ENCODE results near the gene PPIL6.
"Not testable (repeated sequence)": the region's sequence is repeated elsewhere in the genome, so short reads cannot be mapped to it uniquely, and the experiment has no call there.

The PPIL6 gene

DNA sequence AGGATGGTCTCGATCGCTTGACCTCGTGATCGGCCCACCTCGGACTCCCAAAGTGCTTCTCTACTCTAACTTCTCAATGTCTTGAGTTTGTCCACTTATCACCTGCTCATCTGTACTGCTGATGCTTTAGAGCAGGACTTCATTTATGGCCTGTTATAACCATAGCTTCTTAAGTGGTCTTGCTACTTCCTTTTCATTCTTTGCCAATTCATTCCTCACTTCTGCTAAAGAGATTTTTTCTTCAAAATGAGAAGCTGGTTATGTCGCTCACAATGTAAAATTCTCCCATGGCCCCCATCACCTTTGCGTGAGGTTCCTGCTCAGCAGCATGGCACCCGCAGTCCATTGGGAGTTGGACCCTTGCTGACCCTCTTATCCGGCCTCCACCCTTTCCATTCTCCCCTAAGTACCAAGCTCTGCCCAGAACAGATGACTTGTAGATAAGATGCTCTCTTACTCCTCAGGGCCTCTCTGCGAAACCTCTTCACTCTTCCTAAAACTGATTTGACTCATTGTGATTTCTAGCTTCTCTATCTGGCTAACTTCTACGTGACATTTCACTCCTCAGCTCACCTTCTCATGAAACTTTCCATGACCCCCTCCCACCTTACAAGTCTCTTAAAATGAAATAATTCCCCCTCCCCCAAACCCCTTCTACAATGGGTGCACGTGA lies 44.2 kb downstream of the PPIL6 start:
- DNase-seq (ENCODE audit: low read depth), result no peak

- no peak for DNase-seq (ENCODE audit: low read depth)
Measured at GRCh38 chr6:109393886-109394281, 46.5 kb downstream of the PPIL6 start.

DNA sequence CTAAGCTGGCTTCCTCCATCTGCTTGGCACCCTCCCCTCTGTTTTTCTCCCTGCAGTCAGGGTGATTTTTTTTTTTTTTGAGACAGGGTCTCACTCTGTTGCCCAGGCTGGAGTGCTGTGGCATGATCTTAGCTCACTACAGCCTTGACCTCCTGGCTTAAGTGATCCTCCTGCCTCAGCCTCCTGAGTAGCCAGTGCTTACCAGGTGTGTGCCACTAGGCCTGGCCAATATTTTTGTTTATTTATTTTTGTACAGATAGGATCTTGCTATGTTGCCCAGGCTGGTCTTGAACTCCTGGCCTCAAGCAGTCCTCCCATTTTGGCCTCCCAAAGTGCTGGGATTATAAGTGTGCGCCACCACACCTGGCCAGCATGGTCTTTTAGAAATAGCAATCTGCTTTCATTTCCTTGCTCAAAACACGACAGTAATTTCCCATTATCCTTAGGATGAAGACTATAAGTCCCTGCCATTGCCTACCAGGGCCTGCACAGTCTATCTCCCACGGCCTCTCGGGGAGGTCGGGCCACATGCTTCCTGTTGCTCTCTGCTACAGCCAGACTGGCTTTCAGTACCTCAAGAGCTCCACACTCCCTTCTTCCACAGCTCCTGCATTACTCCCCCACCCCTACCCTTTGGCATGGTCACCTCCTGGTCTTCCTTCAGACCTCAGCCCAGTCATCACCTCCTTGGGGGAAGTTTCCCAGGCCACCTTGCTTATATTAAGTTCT lies 47.1 kb downstream of the PPIL6 start:
- DNase-seq (ENCODE audit: low read depth), result no peak

DNA sequence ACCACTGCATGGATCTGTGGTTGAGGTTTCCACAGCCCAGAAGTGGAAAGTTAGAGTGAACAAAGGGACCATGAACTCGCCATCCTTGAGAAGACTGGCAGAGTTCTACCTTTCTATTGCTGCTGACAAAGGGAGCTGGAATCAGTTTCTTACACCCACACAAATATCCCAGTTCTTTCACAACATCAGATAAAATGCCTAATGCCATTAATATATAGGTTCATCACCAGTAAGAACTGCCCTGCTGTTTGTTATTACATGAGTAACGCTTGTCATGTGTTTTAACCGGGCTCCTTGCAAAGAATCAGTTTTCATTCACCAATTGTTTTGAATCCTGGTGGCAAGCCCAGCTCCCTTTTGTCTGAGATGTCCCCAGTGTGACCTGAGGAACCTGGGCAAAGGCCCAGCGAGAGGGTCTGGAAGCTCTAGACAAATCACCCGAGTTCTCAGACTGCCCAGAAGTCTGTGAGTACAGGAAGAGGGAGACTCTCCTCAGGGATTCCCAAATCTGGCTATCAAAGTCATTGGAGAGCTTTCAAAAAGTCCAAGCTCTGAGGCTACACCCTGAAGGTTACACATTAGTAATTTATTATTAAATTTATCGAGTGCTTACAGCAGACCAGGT lies 50.7 kb downstream of the PPIL6 start:
- no peak for DNase-seq (ENCODE audit: low read depth)

GRCh38 chr6:109388265-109388664 lies 52.2 kb downstream of the PPIL6 start:
- DNase-seq (ENCODE audit: low read depth), result no peak

GRCh38 chr6:109383438-109383940 lies 56.9 kb downstream of the PPIL6 start:
- DNase-seq (ENCODE audit: low read depth), result no peak

DNA sequence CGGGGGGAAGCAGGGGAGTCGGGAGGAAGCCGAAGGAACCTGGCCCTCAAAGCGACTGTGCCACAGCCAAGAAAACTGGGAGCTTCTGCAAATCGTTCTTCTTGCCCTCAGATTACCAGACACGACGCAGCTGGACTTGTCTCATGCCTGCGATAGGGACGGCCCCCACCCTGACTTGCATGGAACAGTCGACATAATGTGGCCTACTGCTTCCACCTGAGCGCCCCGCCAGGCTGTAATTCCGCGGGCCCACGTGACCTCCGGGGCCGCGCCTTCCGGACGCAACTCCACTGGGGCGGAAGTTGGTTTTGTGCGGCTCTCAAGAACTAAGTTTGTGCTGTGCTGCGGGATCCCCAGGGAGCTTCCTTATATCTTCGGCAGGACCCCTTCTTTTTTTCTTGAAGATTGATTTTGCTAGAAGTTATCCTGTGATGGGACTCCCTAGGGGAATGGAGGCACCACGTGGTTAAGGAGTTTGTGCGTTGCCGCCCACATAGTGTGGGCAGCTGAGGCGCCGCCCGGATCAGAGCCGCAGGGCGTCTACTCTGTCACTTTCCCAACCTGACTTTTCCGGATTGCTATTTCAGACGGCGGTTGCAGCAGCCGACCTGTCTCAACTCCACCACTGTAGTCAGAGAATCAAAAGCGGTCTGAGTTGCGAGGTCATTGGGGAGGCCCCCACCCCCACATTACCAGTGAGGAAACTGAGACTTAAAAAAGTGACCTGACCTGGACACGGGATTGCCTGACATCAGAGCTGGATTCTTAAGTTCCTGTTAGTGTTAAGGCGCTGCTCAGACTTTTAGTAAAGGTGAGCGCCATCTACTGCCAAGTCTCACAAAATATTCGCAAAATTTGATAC lies 57.6 kb downstream of the PPIL6 start:
- DNase-seq (ENCODE audit: low read depth), result peak; percentile 88

DNA sequence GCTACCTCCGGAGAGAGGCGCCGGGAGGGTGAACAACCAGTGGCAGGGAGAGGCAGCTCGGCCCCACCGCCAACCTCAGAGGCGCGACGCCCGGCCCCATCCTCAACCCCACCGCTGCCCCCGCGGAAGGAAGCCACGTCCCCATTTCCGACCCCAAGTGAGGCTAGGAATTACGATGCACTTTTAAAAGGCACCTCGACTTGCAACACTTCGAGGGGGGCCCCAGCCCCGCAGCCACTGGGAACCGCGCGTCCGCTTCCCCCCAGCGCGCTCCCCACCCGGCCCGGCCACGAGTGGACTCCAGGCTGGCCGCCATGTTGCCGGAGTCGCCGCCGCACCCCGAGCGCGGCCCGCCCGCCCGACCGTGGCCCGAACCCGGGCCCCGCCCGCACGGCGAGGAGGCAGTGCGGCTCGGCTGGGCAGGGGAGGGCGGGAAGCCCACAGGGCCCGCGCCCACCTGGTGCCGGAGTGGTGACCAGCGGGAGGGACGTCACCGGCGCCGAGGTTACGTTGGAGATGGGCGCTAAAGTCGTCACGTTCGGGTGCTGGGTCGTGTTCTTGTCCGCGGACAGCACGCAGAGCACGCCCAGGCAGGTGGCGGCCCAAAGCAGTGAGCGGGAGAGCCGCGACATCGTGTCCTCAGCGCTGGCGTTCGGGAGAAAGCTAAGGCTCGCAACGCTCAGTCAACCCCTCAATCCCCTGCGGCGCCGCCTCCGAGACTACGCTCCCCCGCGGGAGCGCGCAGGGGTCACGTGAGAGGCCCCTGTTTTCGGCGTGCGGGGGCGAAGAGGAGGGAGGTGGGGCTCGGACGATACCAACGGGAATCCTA lies 58.5 kb downstream of the PPIL6 start, which contains the start of gene CD164:
Gene CD164 (minus strand): TSS at position 721 of the 829 bp plus-strand sequence. CDS start 89 bp downstream, at position 632.
- DNase-seq (ENCODE audit: low read depth), result peak; percentile 82

GRCh38 chr6:109381061-109381746 lies 59.2 kb downstream of the PPIL6 start:
- no peak for DNase-seq (ENCODE audit: low read depth)

DNA sequence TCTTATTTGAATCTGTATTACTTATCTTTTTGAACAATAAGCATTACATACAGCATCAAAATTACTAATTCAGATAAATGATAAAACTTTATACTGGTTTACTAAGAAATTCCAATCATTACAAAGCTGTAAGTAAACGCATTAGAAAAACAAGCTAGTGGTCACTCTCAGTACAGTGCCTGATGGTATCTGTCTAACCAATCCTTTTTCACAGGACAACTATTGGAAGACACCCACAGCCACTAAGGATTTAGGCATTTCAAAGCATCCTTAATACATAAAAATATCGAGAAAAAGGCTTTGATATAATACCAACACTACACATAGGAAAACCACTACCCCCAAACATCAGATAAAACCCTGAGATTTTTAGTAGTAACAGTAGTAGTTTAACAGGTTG lies 60.7 kb downstream of the PPIL6 start:
- DNase-seq (ENCODE audit: low read depth), result no peak

GRCh38 chr6:109377717-109378116 lies 62.7 kb downstream of the PPIL6 start:
- DNase-seq (ENCODE audit: low read depth), result no peak

DNA sequence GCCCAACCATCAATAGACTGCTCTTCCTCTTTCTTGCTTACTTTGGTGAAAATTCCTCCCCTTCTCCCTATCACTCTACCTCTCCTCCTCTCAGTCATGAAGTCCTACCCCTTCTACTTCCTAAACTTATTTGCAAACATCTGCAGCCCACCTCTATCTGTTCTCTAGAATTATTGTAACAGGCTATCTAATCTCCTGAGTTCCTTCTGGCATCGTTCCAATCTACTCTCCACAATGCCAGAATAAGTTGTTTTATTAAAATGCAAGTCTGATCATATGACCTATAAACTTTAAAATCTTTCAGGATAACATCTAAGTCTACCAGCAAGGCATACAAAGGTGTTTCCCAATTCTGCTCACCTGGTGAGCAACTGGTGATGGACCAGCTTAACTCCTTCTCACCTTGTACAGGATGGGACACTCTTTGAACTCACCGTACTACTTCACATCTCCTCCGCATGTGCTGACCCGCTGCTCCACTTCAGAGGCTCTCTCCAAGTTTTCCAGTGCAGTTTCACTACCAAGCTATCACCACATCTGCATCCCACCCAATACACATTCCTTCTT lies 66.0 kb downstream of the PPIL6 start:
- DNase-seq (ENCODE audit: low read depth), result no peak

DNA sequence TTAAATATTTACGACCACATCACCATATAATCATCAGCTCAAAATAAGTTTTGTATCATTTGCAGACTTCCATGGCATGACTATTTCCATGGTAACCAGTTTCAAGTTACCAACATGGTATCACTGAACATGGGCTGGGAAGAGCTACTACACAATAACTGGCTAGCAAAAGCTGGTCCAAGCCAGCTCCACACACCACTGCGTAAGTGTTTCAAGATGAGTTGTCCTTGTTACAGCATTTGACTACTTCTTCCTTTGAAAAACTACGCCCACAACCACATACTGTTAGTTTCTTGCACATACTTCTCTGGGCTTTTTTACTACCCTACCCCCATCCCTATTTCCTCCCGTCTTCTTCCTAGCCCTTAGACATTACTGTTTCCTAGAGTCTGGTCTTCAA lies 66.7 kb downstream of the PPIL6 start:
- no peak for DNase-seq (ENCODE audit: low read depth)

GRCh38 chr6:109373331-109373730 lies 67.1 kb downstream of the PPIL6 start:
- DNase-seq (ENCODE audit: low read depth), result no peak

GRCh38 chr6:109372130-109372529 lies 68.3 kb downstream of the PPIL6 start:
- no peak for DNase-seq (ENCODE audit: low read depth)

DNA sequence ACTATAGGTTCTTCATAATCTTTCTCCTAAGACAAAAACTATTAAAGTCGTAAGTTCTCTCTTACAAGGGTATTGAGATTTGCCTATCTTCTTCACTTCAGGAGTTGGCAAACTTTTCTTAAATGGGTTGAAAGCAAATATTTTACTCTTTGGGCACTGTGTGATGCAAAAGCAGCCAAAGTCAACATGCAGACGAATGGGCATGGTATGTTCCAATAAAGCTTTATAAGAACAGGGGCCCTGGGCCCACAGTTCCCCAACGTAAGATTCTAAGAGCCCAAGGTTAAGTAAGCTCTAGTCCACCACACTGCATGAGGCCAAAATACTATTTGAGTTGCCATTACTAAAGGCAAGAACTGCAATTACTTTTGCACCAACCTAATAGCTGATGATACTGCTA lies 69.6 kb downstream of the PPIL6 start:
- DNase-seq (ENCODE audit: low read depth), result no peak

DNA sequence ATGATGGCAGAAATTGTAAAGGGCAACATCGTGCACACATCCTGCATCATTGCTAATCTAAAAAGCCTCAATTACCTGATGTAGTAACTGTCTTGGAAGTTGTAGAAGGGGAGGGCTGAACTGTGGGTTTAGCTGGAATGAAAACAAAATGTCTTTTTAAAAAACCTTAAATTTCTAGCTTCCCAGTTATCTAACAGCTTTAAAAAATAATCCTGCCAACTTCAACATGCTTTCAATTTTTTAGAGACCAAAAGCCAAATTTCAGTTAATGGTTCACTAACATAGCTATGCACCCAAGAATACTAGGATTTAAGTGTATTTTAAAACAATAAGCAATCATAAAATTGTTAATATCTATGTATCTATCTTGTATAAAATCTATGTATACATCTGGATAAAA lies 70.1 kb downstream of the PPIL6 start:
- no peak for DNase-seq (ENCODE audit: low read depth)

DNA sequence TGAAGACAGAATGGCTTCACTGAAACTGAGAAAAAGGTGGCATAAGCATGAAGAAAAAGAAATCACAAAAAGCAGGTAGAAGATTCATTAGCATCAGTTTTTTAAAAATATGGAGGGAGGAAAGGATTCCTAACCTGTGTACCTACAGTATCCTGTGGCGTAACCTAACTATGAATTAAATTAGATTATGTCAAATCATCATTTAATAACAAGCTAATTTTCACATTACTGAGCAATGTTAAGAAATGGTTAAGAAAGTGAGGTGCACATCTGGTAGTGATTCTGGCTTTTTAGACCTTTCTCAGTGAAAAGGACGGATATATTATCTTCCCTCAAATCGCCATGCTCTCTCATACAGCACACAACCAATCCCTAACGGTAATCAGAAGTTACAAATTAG lies 70.7 kb downstream of the PPIL6 start:
- DNase-seq (ENCODE audit: low read depth), result no peak

DNA sequence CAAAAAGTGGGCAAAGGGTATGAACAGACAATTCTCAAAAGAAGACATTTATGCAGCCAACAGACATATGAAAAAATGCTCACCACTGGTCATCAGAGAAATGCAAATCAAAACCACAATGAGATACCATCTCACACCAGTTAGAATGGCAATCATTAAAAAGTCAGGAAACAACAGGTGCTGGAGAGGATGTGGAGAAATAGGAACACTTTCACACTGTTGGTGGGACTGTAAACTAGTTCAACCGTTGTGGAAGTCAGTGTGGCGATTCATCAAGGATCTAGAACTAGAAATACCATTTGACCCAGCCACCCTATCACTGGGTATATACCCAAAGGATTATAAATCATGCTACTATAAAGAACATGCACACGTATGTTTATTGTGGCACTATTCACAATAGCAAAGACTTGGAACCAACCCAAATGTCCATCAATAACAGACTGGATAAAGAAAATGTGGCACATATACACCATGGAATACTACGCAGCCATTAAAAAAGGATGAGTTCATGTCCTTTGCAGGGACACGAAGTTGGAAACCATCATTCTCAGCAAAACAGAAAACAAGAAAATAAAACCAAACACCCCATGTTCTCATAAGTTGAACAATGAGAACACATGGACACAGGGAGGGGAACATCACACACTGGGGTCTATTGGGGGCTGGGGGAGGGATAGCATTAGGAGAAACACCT lies 75.9 kb downstream of the PPIL6 start:
- not testable (repeated sequence) for DNase-seq (ENCODE audit: low read depth)

DNA sequence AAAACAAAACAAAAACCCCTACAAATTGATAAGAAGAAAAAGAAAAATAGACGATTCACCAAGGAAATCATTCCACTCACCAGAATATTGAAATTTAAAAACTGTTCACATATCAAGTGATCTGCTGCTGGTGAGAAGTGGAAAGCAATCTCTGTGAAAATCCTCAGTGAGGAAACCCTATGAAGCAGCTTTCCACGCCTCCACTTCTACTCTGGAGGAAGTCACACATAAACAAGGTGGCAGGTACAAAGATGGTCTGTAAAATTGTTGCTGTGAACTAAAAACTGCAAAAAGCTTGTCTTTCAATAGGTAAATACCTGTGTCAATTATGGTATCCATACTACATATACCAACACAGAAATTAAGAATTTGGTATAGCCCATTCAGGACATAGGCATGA lies 76.7 kb downstream of the PPIL6 start:
- DNase-seq (ENCODE audit: low read depth), result no peak

All from fibroblast of the conjunctiva (primary cell).